BLaER1 treated with 17β-estradiol and CSF1 and Interleukin-3, amounts not matched to agents 10 nM and 100 nM (cell line): ENCODE data around the gene SPESP1.
A peak's percentile ranks its signal among the peaks of the same experiment; 100 is the strongest.

Experiments
- H3K27ac ChIP-seq, 11 experiments: shearing (Covaris generic); formaldehyde crosslinking; 2 replicates each; pipeline ENCODE4 v1.8.1; 2022
- H3K27me3 ChIP-seq, 11 experiments: shearing (Covaris generic); formaldehyde crosslinking; 2 replicates each; pipeline ENCODE4 v1.8.1; 2022
- H3K36me3 ChIP-seq, 11 experiments: shearing (Covaris generic); formaldehyde crosslinking; 2 replicates each; pipeline ENCODE4 v1.8.1; 2022
- H3K4me1 ChIP-seq, 10 experiments: shearing (Covaris generic); formaldehyde crosslinking; 2 replicates each; pipeline ENCODE4 v1.8.1; 2022
- H3K4me2 ChIP-seq, 11 experiments: shearing (Covaris generic); formaldehyde crosslinking; 2 replicates each; pipeline ENCODE4 v1.8.1; 2022
- H3K4me3 ChIP-seq, 10 experiments: shearing (Covaris generic); formaldehyde crosslinking; 2 replicates each; pipeline ENCODE4 v1.8.1; 2022
- H3K9ac ChIP-seq, 11 experiments: shearing (Covaris generic); formaldehyde crosslinking; 2 replicates each; pipeline ENCODE4 v1.8.1; 2022
- H3K9me3 ChIP-seq, 11 experiments: shearing (Covaris generic); formaldehyde crosslinking; replicated peaks in 1 of 11; 2 replicates each; pipeline ENCODE4 v1.8.1; 2022
- H4K20me1 ChIP-seq, 11 experiments: shearing (Covaris generic); formaldehyde crosslinking; 2 replicates each; pipeline ENCODE4 v1.8.1; 2022
- Cebpa-rat ChIP-seq, 11 experiments: shearing (Covaris generic); IDR thresholded peaks; 2 replicates each; pipeline ENCODE4 v1.8.1; 2022

Gene SPESP1

DNA sequence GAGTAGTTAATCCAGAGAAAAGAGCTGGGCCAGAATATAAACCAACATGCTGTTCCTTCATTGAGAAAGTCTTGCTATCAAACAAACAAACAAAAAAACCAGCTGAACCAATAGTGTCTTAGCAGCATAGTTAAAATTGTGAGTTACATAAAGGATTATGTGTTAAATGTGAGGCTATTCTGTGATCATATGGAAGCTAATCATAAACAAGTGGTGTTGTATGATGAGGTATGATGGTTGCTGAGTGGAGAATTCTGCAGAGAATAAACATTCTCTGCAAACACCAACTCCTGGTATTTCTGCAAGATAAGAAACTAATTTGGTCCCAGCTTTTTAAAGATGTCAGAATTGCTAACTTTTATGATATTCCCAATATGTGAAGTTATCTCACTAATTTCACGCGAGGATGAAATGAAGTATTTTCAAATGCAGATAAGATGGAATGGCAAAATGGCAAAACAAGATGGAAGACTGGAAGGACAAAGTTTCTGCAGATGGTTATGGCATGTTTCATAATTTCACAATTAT is 22.9 kb upstream of the SPESP1 start:
- H3K4me1 ChIP-seq, result peaks cover 0 to 21% (median 14%) of the 10 kb centered on the region in 10 experiments; a peak in 16 of 20 replicates
- no peaks in the 10 kb centered on the region for H3K36me3 ChIP-seq
- H3K27ac ChIP-seq, result no peak overlapping the region
- no peaks in the 10 kb centered on the region for H4K20me1 ChIP-seq
- H3K9ac ChIP-seq, result no peak overlapping the region
- no peak overlapping the region for H3K4me3 ChIP-seq
- no peak overlapping the region for H3K4me2 ChIP-seq
- TF ChIP-seq Cebpa-rat (IDR thresholded peaks at IDR 0.05), result no peak
- no peaks in the 10 kb centered on the region for H3K27me3 ChIP-seq
- no peaks in the 10 kb centered on the region for H3K9me3 ChIP-seq

DNA sequence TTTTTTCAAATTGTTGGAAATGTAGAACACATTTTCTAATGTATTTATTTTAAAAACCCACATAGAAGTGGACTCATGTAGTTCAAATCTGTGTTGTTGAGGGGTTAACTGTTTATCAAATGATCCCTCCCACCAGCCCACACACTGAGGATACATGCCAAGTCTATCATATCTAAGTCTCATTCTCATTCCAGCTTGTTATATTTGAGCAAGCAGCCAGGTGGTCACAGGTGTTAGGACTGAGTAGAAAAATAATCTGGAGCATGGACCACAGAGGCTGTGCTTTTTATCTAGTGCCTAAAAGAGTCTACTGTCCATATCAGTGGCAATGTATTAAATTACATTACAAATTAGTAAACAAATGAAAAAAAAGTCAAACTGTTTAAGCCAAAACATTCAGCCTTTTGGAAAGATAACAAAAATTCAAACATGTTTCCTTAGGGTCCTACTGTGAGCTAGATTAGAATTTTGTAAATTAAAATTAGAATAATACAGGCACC is 20.7 kb upstream of the SPESP1 start:
- no peak overlapping the region for H3K4me3 ChIP-seq
- no peaks in the 10 kb centered on the region for H3K36me3 ChIP-seq
- no peak for TF ChIP-seq Cebpa-rat (IDR thresholded peaks at IDR 0.05)
- no peaks in the 10 kb centered on the region for H3K9me3 ChIP-seq
- H3K27ac ChIP-seq, result no peak overlapping the region
- no peaks in the 10 kb centered on the region for H4K20me1 ChIP-seq
- H3K4me1 ChIP-seq, result peaks cover 0 to 12% (median 9%) of the 10 kb centered on the region in 10 experiments; a peak in 14 of 20 replicates
- H3K9ac ChIP-seq, result no peak overlapping the region
- H3K4me2 ChIP-seq, result no peak overlapping the region
- no peaks in the 10 kb centered on the region for H3K27me3 ChIP-seq

GRCh38 chr15:68910341-68910740 is 20.0 kb upstream of the SPESP1 start:
- H3K9ac ChIP-seq, result no peak overlapping the region
- no peaks in the 10 kb centered on the region for H4K20me1 ChIP-seq
- H3K4me1 ChIP-seq, result peaks cover 0 to 8% (median 5%) of the 10 kb centered on the region in 10 experiments; a peak in 14 of 20 replicates
- TF ChIP-seq Cebpa-rat (IDR thresholded peaks at IDR 0.05), result no peak
- H3K4me2 ChIP-seq, result no peak overlapping the region
- H3K4me3 ChIP-seq, result no peak overlapping the region
- peaks cover 0 to 2% (median 0%) of the 10 kb centered on the region in 11 experiments; a peak in 4 of 22 replicates for H3K9me3 ChIP-seq
- no peak overlapping the region for H3K27ac ChIP-seq
- no peaks in the 10 kb centered on the region for H3K36me3 ChIP-seq
- no peaks in the 10 kb centered on the region for H3K27me3 ChIP-seq

GRCh38 chr15:68910816-68911215 is 19.5 kb upstream of the SPESP1 start:
- Histone ChIP-seq H3K4me3 (no peak overlapping the region), H3K9ac (no peak overlapping the region), H4K20me1 (no peaks in the 10 kb centered on the region), H3K36me3 (no peaks in the 10 kb centered on the region), H3K27me3 (no peaks in the 10 kb centered on the region), H3K4me2 (no peak overlapping the region), H3K9me3 (peaks cover 0 to 7% (median 3%) of the 10 kb centered on the region in 11 experiments; a peak in 16 of 22 replicates), H3K27ac (no peak overlapping the region), H3K4me1 (peaks cover 0 to 3% (median under 1%) of the 10 kb centered on the region in 10 experiments; a peak in 9 of 20 replicates)
- no peak for TF ChIP-seq Cebpa-rat (IDR thresholded peaks at IDR 0.05)

GRCh38 chr15:68921926-68922325 is 8.4 kb upstream of the SPESP1 start:
- peaks cover 0 to 13% (median 4%) of the 10 kb centered on the region in 10 experiments; a peak in 8 of 20 replicates for H3K4me1 ChIP-seq
- H3K36me3 ChIP-seq, result no peaks in the 10 kb centered on the region
- TF ChIP-seq Cebpa-rat (IDR thresholded peaks at IDR 0.05), result no peak

GRCh38 chr15:68924866-68925560 is 5.3 kb upstream of the SPESP1 start:
- Histone ChIP-seq H3K9me3 (peaks cover 13 to 20% (median 16%) of the 10 kb centered on the region in 11 experiments), H3K4me1 (peaks cover 0 to 13% (median 4%) of the 10 kb centered on the region in 10 experiments; a peak in 8 of 20 replicates), H3K27ac (no peak overlapping the region), H3K36me3 (no peaks in the 10 kb centered on the region), H3K4me3 (no peak overlapping the region), H4K20me1 (no peaks in the 10 kb centered on the region; a peak in 1 of 22 replicates), H3K27me3 (no peaks in the 10 kb centered on the region), H3K4me2 (peak overlapping the region in 6 of 11 experiments; percentile 19 to 58 (median 35); a peak in 3 of 22 replicates), H3K9ac (no peak overlapping the region)
- no peak for TF ChIP-seq Cebpa-rat (IDR thresholded peaks at IDR 0.05)

More at GRCh38 chr15:68921926-68922325, 8.4 kb upstream of the SPESP1 start:
- H4K20me1 ChIP-seq, result no peaks in the 10 kb centered on the region; a peak in 1 of 22 replicates
- no peak overlapping the region for H3K9ac ChIP-seq
- no peak overlapping the region for H3K4me3 ChIP-seq
- H3K27ac ChIP-seq, result no peak overlapping the region
- H3K9me3 ChIP-seq, result no peaks in the 10 kb centered on the region
- H3K4me2 ChIP-seq, result no peak overlapping the region
- no peaks in the 10 kb centered on the region for H3K27me3 ChIP-seq

DNA sequence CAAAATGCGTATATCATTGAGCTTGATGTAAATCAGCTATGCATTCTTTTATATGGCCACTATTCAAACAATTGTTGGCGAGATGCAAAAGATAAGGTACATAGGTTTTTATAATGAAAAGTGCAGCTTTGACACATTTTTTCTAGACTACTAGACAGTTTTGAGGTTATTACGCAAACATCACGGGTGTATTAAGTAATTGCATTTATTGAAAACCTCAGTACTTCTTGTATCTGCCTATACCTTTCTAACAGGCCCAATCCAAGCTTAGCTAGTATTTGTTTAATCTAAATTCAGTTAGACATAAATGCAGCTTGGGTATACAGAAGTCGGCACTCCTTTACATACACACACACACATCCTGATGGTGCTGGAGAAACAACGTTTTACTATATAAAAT is 2.7 kb downstream of the SPESP1 start:
- Histone ChIP-seq H3K27me3 (no peaks in the 10 kb centered on the region), H3K9ac (no peak overlapping the region), H3K9me3 (peaks cover 23 to 34% (median 30%) of the 10 kb centered on the region in 11 experiments), H4K20me1 (no peaks in the 10 kb centered on the region), H3K4me3 (no peak overlapping the region), H3K4me1 (no peaks in the 10 kb centered on the region), H3K36me3 (peaks cover 0 to 3% (median 0%) of the 10 kb centered on the region in 11 experiments; a peak in 1 of 22 replicates), H3K4me2 (no peak overlapping the region), H3K27ac (no peak overlapping the region)
- no peak for TF ChIP-seq Cebpa-rat (IDR thresholded peaks at IDR 0.05)

DNA sequence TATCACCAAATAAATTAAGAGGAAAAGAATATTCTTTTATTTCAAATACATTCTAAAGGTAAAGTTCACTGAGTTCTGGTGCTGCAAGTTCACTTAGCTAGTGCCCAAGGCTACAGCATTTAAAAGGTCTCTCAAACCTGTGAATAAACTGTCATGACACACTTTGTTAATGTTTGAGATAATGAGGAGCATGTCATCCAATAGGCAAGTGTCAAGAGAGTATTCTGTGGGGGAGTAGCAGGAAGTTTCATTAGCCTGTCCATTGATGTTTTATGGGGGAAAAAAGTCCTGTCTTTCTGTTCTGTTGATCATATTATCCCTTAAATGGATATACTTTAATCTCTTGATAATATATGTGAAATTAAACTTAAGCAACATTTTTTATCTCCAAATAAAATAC is 4.0 kb downstream of the SPESP1 start:
- TF ChIP-seq Cebpa-rat (IDR thresholded peaks at IDR 0.05), result no peak
- no peaks in the 10 kb centered on the region for H3K27me3 ChIP-seq

DNA sequence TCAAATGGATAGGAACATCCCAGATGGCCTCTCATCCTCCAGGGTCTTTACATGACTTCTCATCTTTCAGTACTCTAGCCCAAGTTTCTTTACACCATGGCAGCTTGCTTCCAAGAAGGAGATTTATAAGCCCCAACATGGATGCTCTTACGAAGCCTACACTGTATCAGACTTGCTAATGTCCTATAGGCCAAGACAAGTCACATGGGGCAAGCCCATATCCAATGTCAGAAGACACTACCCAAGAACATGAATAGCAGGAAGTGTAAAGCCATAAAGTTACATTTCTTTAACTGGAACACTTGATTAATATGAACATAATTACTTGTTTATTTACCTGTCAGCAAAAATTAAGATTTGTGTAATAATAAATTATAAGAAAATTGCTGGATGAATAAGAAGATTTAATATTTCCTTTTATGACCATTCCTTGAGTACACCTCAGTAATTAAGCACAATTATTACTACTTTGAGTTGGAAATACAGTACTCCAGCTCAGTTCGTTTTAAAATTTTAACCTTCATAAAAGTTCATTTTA is 5.1 kb downstream of the SPESP1 start:
- no peak overlapping the region for H3K27ac ChIP-seq
- no peaks in the 10 kb centered on the region for H3K27me3 ChIP-seq
- no peak overlapping the region for H3K4me2 ChIP-seq
- H3K9me3 ChIP-seq, result peaks cover 4 to 12% (median 10%) of the 10 kb centered on the region in 11 experiments; a peak in 21 of 22 replicates
- no peaks in the 10 kb centered on the region for H4K20me1 ChIP-seq
- H3K4me1 ChIP-seq, result no peaks in the 10 kb centered on the region
- TF ChIP-seq Cebpa-rat (IDR thresholded peaks at IDR 0.05), result no peak
- peaks cover 0 to under 1% (median 0%) of the 10 kb centered on the region in 11 experiments; a peak in 1 of 22 replicates for H3K36me3 ChIP-seq
- no peak overlapping the region for H3K4me3 ChIP-seq
- no peak overlapping the region for H3K9ac ChIP-seq

More for the DNA sequence above, 4.0 kb downstream of the SPESP1 start:
- peaks cover 13 to 23% (median 21%) of the 10 kb centered on the region in 11 experiments for H3K9me3 ChIP-seq
- H3K36me3 ChIP-seq, result peaks cover 0 to 3% (median 0%) of the 10 kb centered on the region in 11 experiments; a peak in 1 of 22 replicates
- H3K4me1 ChIP-seq, result no peaks in the 10 kb centered on the region
- no peak overlapping the region for H3K4me2 ChIP-seq
- no peak overlapping the region for H3K4me3 ChIP-seq
- H4K20me1 ChIP-seq, result no peaks in the 10 kb centered on the region
- H3K27ac ChIP-seq, result no peak overlapping the region
- no peak overlapping the region for H3K9ac ChIP-seq
